Esophagus muscularis mucosa (tissue), 4 donors: Measurements from ENCODE around the gene VKORC1L1.

Experiments used
- CTCF ChIP-seq, 3 experiments: fragments of 200-600 bp in 2 of 3; fragments of 450-650 bp in 1 of 3; sonication (generic) in 2 of 3; IDR thresholded peaks; one replicate each; pipeline ENCODE4 v1.5.1; 2017 to 2019; ENCODE audit warnings: antibody characterized with exemption in 3 of 3, mild to moderate bottlenecking in 2 of 3, moderate library complexity in 1 of 3
- EP300 ChIP-seq: sonication (generic); formaldehyde crosslinking; IDR thresholded peaks from one replicate; pipeline ENCODE4 v1.6.1; 2017; ENCODE audit warnings: antibody characterized with exemption
- POLR2A ChIP-seq: fragments of 450-650 bp; IDR thresholded peaks from one replicate; pipeline ENCODE4 v1.6.1; 2017; ENCODE audit warnings: antibody characterized with exemption, moderate library complexity, mild to moderate bottlenecking, low read depth
- POLR2AphosphoS5 ChIP-seq, 2 donors: sonication (generic); formaldehyde crosslinking; IDR thresholded peaks; one replicate each; pipeline ENCODE4 v1.6.1; 2017; ENCODE audit warnings: antibody characterized with exemption in 2 of 2

- TF ChIP-seq EP300: no peak
- TF ChIP-seq POLR2A: no peak
- no peak for TF ChIP-seq POLR2AphosphoS5 (IDR thresholded peaks at IDR 0.05)
- TF ChIP-seq CTCF (IDR thresholded peaks at IDR 0.05): no peak
These were observed 58.8 kb downstream of the VKORC1L1 start for GRCh38 chr7:65931685-65932084.
